Neutrophil (primary cell): ENCODE measurements around the gene DTNA.

Experiments
- H3K27ac ChIP-seq: fragments of 200-600 bp; sonication (generic); 2 replicates; pipeline ENCODE4 v1.5.1; 2016; ENCODE audit warnings: mild to moderate bottlenecking, moderate library complexity
- H3K27me3 ChIP-seq: fragments of 200-600 bp; sonication (generic); 2 replicates; pipeline ENCODE4 v1.6.0; 2016; ENCODE audit warnings: mild to moderate bottlenecking
- H3K36me3 ChIP-seq: fragments of 200-600 bp; sonication (generic); 2 replicates; pipeline ENCODE4 v1.5.1; 2017
- H3K4me1 ChIP-seq, 2 experiments: fragments of 200-600 bp in 1 of 2; sonication (generic) in 1 of 2; 1 replicate in 1 of 2; 2 replicates in 1 of 2; pipeline versions ENCODE4 v1.5.1 to v1.6.1; 2013 to 2016; ENCODE audit warnings: low read depth in 1 of 2, low read length in 1 of 2, mild to moderate bottlenecking in 1 of 2, moderate library complexity in 1 of 2; ENCODE audit not compliant: control insufficient read depth in 1 of 2, insufficient read depth in 1 of 2
- H3K4me3 ChIP-seq, 2 experiments: fragments of 200-600 bp in 1 of 2; sonication (generic) in 1 of 2; 1 replicate in 1 of 2; 2 replicates in 1 of 2; pipeline ENCODE4 v1.5.1; 2013 to 2016; ENCODE audit warnings: low read depth in 1 of 2, low read length in 1 of 2, mild to moderate bottlenecking in 1 of 2, moderate library complexity in 1 of 2
- H3K9me3 ChIP-seq: fragments of 200-600 bp; sonication (generic); 2 replicates; pipeline ENCODE4 v1.5.1; 2016
- CTCF ChIP-seq: fragments of 200-600 bp; sonication (generic); IDR thresholded peaks from 2 replicates; pipeline ENCODE4 v1.5.1; 2016; ENCODE audit warnings: antibody characterized with exemption

The DTNA gene

GRCh38 chr18:34857320-34857719 is 147.2 kb downstream of the DTNA start:
- H3K4me1 ChIP-seq, result peaks cover 6 to 18% of the 10 kb centered on the region in 2 experiments
- no peaks in the 10 kb centered on the region for H3K36me3 ChIP-seq
- TF ChIP-seq CTCF, result no peak
- H3K9me3 ChIP-seq, result no peaks in the 10 kb centered on the region
- H3K4me3 ChIP-seq, result no peak overlapping the region
- H3K27me3 ChIP-seq, result no peaks in the 10 kb centered on the region
- H3K27ac ChIP-seq, result no peak overlapping the region

- Histone ChIP-seq H3K9me3 (no peaks in the 10 kb centered on the region), H3K27me3 (no peaks in the 10 kb centered on the region), H3K4me1 (peaks cover 6 to 18% of the 10 kb centered on the region in 2 experiments), H3K27ac (no peak overlapping the region), H3K4me3 (no peak overlapping the region), H3K36me3 (no peaks in the 10 kb centered on the region)
- TF ChIP-seq CTCF, result no peak
Measured at GRCh38 chr18:34858188-34858587, 148.1 kb downstream of the DTNA start.

- Histone ChIP-seq H3K4me3 (no peak overlapping the region), H3K9me3 (no peaks in the 10 kb centered on the region), H3K27me3 (no peaks in the 10 kb centered on the region), H3K27ac (peak overlapping the region; percentile 87), H3K36me3 (no peaks in the 10 kb centered on the region), H3K4me1 (peaks cover 6 to 18% of the 10 kb centered on the region in 2 experiments)
- TF ChIP-seq CTCF, result no peak
Measured at GRCh38 chr18:34859496-34859895, 149.4 kb downstream of the DTNA start.

- TF ChIP-seq CTCF, result no peak
- Histone ChIP-seq H3K27ac (no peak overlapping the region), H3K9me3 (no peaks in the 10 kb centered on the region), H3K36me3 (no peaks in the 10 kb centered on the region), H3K27me3 (no peaks in the 10 kb centered on the region), H3K4me3 (no peak overlapping the region), H3K4me1 (peaks cover 6 to 18% of the 10 kb centered on the region in 2 experiments)
Measured at GRCh38 chr18:34862561-34862960, 152.5 kb downstream of the DTNA start.

GRCh38 chr18:34863702-34864101 is 153.6 kb downstream of the DTNA start:
- H3K4me3 ChIP-seq, result no peak overlapping the region
- H3K4me1 ChIP-seq, result peaks cover 6 to 18% of the 10 kb centered on the region in 2 experiments
- no peaks in the 10 kb centered on the region for H3K9me3 ChIP-seq
- H3K27me3 ChIP-seq, result no peaks in the 10 kb centered on the region
- no peak overlapping the region for H3K27ac ChIP-seq
- no peak for TF ChIP-seq CTCF
- H3K36me3 ChIP-seq, result no peaks in the 10 kb centered on the region
